LHCN-M2 (cell line): Measurements from ENCODE around the gene SOX10. TPM values are rescaled to one million over a fixed set of nuclear protein-coding genes. Genes with fewer than 3 reads are reported as not detected.
"Not testable (repeated sequence)": the region's sequence is repeated elsewhere in the genome, so short reads cannot be mapped to it uniquely, and the experiment has no call there.

Experiments used
- DNase-seq: peaks from one replicate; pipeline ENCODE4 v3.0.0-alpha.2; 2012; ENCODE audit warnings: low read depth
- total RNA-seq: library from RNA; depleted of rRNA; stranded (reverse); fragments of >200 nt; gene quantifications from 2 replicates; pipeline ENCODE4 v1.2.3, GENCODE V29; 2014

The SOX10 gene
- total RNA-seq, 1 experiment from 2014 or later: not detected

- DNase-seq: no peak
Measured at GRCh38 chr22:37986371-37986770, 2.0 kb upstream of the SOX10 start.

GRCh38 chr22:37985751-37986281, 1.5 kb upstream of the SOX10 start:
- DNase-seq: no peak

- DNase-seq: no peak
Measured at GRCh38 chr22:37985050-37985585, 763 bp upstream of the SOX10 start.

- DNase-seq: no peak
Measured at GRCh38 chr22:37982938-37983859, 1.2 kb downstream of the SOX10 start.

GRCh38 chr22:37982151-37982785, 2.1 kb downstream of the SOX10 start:
- DNase-seq: no peak

- DNase-seq: no peak
Measured at GRCh38 chr22:37981282-37982011, 2.9 kb downstream of the SOX10 start.

- DNase-seq: no peak
Measured at GRCh38 chr22:37979782-37980181, 4.6 kb downstream of the SOX10 start.

- DNase-seq: no peak
Measured at GRCh38 chr22:37976547-37976946, 7.8 kb downstream of the SOX10 start.

GRCh38 chr22:37976022-37976421, 8.3 kb downstream of the SOX10 start:
- not testable (repeated sequence) for DNase-seq

- DNase-seq: no peak
Measured at GRCh38 chr22:37975153-37975552, 9.2 kb downstream of the SOX10 start.

- no peak for DNase-seq
Measured at GRCh38 chr22:37973271-37974170, 10.8 kb downstream of the SOX10 start.

GRCh38 chr22:37972527-37972926, 11.8 kb downstream of the SOX10 start:
- no peak for DNase-seq

GRCh38 chr22:37971475-37972434, 12.6 kb downstream of the SOX10 start:
- DNase-seq: no peak

GRCh38 chr22:37970864-37971263, 13.5 kb downstream of the SOX10 start:
- no peak for DNase-seq

- no peak for DNase-seq
Measured at GRCh38 chr22:37968452-37969251, 15.7 kb downstream of the SOX10 start.

GRCh38 chr22:37967637-37968451, 16.5 kb downstream of the SOX10 start:
- no peak for DNase-seq

GRCh38 chr22:37967147-37967546, 17.2 kb downstream of the SOX10 start:
- DNase-seq: no peak
